ENCODE measurements around the gene IRF2BP2. TPM values are rescaled to one million over a fixed set of nuclear protein-coding genes. Genes with fewer than 3 reads are reported as not detected.

Gene IRF2BP2
- total and polyA plus RNA-seq, 2 of the 13 experiments (the other 11 are each of a cell fraction or from before 2014, with no cell fraction given) = 140 to 147 TPM

DNA sequence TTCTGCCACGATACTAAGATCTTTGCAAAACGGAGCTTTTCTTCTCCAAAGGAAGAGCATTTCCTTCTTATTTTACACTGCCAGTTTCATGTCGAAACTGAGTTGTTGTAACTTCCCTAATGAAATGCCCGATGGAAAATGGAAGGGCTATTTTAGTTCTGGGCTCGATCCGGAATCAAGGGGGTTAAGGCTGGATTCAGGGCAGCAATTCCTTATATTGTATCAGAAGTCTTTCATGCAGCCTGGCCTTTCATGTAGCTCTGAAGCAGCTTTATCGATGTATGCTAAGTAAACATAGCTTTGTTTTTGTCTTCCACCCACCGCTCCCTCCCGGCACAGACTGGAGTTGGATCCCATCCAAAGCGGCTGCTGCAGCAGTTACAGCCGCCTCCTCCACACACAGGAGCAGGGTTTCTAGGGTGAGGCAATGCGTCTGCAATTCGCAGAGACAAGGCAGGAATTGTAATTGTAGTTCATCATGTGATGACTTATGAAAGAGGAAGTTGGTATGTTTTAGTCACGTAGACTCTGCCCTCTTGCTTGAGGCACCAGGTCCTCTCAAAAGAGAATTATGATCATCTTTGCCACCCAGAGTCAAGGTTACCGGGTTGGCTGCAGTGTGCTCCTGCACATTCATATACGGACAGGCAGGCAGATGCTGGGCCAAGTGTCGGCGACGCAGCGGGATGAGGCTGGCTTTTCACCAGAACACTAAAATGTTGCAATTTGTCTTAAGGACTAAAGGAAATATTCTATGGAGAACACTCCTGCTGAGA, 2.6 kb upstream of the IRF2BP2 start (continued):
- peak; percentile 43; the same call in 1 of the 2 replicates for TF ChIP-seq ZNF230 (CRISPR knock-in tag; IDR thresholded peaks at IDR 0.05)
- TF ChIP-seq ZNF879 (CRISPR knock-in tag; IDR thresholded peaks at IDR 0.05) = no peak
- no peak for TF ChIP-seq NFYB (CRISPR knock-in tag; IDR thresholded peaks at IDR 0.05)
- TF ChIP-seq KDM4B (CRISPR knock-in tag; IDR thresholded peaks at IDR 0.05) = peak; percentile 50; the same call in 1 of the 2 replicates
- TF ChIP-seq RELA (CRISPR knock-in tag; IDR thresholded peaks at IDR 0.05) = no peak
- TF ChIP-seq MAFF (IDR thresholded peaks at IDR 0.05; ENCODE audit: low read depth, low read length) = peak; percentile 67
- TF ChIP-seq ZBTB3 (CRISPR knock-in tag; IDR thresholded peaks at IDR 0.05; ENCODE audit: borderline replicate concordance, low read depth) = peak; percentile 80
- TF ChIP-seq SMC3 (IDR thresholded peaks at IDR 0.05; ENCODE audit: low read length) = no peak; the same call in none of the 2 replicates
- no peak for TF ChIP-seq ATRX (CRISPR knock-in tag; IDR thresholded peaks at IDR 0.05; ENCODE audit: borderline replicate concordance)
- no peak for TF ChIP-seq SOX6 (IDR thresholded peaks at IDR 0.05)
- peak; percentile 99 for TF ChIP-seq SOX6 (CRISPR knock-in tag; IDR thresholded peaks at IDR 0.05)
- peak; percentile 92 for TF ChIP-seq PAXIP1 (CRISPR knock-in tag; conservative IDR thresholded peaks at IDR 0.05)
- peak; percentile 92 for TF ChIP-seq GTF2F1 (IDR thresholded peaks at IDR 0.05; ENCODE audit: low read length)
- TF ChIP-seq ARNT2 (CRISPR knock-in tag; IDR thresholded peaks at IDR 0.05; ENCODE audit: low read depth) = 0 out of 2 replicates have a peak, but pooled peaks have one; percentile 58
- TF ChIP-seq NCOA1 (CRISPR knock-in tag; IDR thresholded peaks at IDR 0.05) = peak; percentile 94
- TF ChIP-seq ZBTB43 (CRISPR knock-in tag; conservative IDR thresholded peaks at IDR 0.05) = peak; percentile 45; the same call in 1 of the 2 replicates
- TF ChIP-seq ZFP36 (IDR thresholded peaks at IDR 0.05; ENCODE audit: borderline replicate concordance, low read depth, low read length, partially characterized antibody) = no peak
- TF ChIP-seq SMAD1 (CRISPR knock-in tag; IDR thresholded peaks at IDR 0.05; ENCODE audit: borderline replicate concordance, low read depth) = 0 out of 2 replicates have a peak, but pooled peaks have one; percentile 28
- TF ChIP-seq CREB3 (CRISPR knock-in tag; IDR thresholded peaks at IDR 0.05) = no peak
- TF ChIP-seq, protein P1, sequence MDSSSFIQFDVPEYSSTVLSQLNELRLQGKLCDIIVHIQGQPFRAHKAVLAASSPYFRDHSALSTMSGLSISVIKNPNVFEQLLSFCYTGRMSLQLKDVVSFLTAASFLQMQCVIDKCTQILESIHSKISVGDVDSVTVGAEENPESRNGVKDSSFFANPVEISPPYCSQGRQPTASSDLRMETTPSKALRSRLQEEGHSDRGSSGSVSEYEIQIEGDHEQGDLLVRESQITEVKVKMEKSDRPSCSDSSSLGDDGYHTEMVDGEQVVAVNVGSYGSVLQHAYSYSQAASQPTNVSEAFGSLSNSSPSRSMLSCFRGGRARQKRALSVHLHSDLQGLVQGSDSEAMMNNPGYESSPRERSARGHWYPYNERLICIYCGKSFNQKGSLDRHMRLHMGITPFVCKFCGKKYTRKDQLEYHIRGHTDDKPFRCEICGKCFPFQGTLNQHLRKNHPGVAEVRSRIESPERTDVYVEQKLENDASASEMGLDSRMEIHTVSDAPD (CRISPR knock-in tag; IDR thresholded peaks at IDR 0.05) = peak; percentile 72
- TF ChIP-seq, protein P2, sequence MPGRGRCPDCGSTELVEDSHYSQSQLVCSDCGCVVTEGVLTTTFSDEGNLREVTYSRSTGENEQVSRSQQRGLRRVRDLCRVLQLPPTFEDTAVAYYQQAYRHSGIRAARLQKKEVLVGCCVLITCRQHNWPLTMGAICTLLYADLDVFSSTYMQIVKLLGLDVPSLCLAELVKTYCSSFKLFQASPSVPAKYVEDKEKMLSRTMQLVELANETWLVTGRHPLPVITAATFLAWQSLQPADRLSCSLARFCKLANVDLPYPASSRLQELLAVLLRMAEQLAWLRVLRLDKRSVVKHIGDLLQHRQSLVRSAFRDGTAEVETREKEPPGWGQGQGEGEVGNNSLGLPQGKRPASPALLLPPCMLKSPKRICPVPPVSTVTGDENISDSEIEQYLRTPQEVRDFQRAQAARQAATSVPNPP (CRISPR knock-in tag; IDR thresholded peaks at IDR 0.05) = peak; percentile 79; the same call in 1 of the 2 replicates

Measured in HepG2 (cell line).